Activated T-helper 2 cell treated with anti-CD3 and anti-CD28 coated beads, Interferon-gamma antibody, Interleukin-2, Interleukin-4, amounts not matched to agents 10 μg/mL and 5 μg/mL and 100 μg/mL, durations not matched to agents 14 hours and 24 hours and 36 hours (primary cell): Measurements from ENCODE around the gene TRIM17. TPM values are rescaled to one million over a fixed set of nuclear protein-coding genes. Genes with fewer than 3 reads are reported as not detected.

Source experiments
- DNase-seq: peaks from one replicate; pipeline ENCODE4 v3.0.0; 2021; ENCODE audit warnings: low spot score
- H3K27ac Mint-ChIP-seq: one replicate; pipeline ENCODE4 v1.8.0; 2021; ENCODE audit warnings: mixed read lengths
- H3K27me3 Mint-ChIP-seq: one replicate; pipeline ENCODE4 v1.8.0; 2021; ENCODE audit warnings: low read depth, mixed read lengths
- H3K36me3 Mint-ChIP-seq: one replicate; pipeline ENCODE4 v1.8.0; 2021; ENCODE audit warnings: low read depth, mixed read lengths
- H3K4me1 Mint-ChIP-seq: one replicate; pipeline ENCODE4 v1.8.0; 2021; ENCODE audit warnings: low read depth, mixed read lengths
- H3K4me3 Mint-ChIP-seq: one replicate; pipeline ENCODE4 v1.8.0; 2021; ENCODE audit warnings: low read depth, mild to moderate bottlenecking, moderate library complexity, mixed read lengths
- H3K9me3 Mint-ChIP-seq: one replicate; pipeline ENCODE4 v1.8.0; 2021; ENCODE audit warnings: mixed read lengths
- intact Hi-C: fragments of 100-400 bp; cut with micrococcal nuclease; formaldehyde crosslinking; loops from one replicate; pipeline ENCODE4 v1.15.1; 2023
- total RNA-seq: library from RNA; stranded (reverse); gene quantifications from 2 replicates; pipeline ENCODE4 v1.2.3, GENCODE V29; 2022

TRIM17 gene
- total RNA-seq, 1 donor from 2014 or later, result 2.3 TPM

DNA sequence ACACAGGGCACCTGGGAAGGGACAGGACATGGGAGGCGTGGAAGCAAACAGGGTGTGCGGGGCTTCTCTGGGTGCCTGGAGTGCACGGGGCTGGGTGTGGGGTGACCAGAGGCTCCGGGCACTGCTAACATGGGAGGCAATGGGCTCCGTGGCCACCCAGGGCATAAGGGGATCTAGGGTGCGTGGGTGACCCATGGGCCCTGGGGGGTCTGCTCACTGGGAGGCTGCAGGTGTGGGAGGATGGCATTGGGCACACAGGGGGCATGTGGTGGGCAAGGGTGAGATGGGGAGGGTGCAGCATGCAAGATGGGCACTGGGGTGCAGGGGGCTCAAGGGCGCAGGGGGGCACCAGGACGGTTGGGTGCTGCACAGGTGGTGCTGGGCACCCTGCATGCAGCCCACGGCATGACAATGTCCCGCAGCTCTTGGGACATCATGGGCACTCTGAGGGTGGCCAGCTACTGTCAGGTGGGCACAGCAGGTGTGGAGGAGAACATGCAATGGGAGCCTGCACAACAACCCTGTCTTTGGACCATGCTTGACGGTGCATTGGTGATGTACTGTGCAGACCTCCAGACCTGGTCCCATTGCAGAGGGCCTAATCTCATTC, 25.1 kb downstream of the TRIM17 start:
- intact Hi-C loops, result no loop called here
- DNase-seq, result no peak
- Mint-ChIP-seq H3K4me1 (no peaks in the 10 kb centered on the region), H3K27me3 (peaks cover 2% of the 10 kb centered on the region), H3K36me3 (peaks cover 33% of the 10 kb centered on the region), H3K4me3 (no peak overlapping the region), H3K9me3 (no peaks in the 10 kb centered on the region), H3K27ac (no peak overlapping the region)

DNA sequence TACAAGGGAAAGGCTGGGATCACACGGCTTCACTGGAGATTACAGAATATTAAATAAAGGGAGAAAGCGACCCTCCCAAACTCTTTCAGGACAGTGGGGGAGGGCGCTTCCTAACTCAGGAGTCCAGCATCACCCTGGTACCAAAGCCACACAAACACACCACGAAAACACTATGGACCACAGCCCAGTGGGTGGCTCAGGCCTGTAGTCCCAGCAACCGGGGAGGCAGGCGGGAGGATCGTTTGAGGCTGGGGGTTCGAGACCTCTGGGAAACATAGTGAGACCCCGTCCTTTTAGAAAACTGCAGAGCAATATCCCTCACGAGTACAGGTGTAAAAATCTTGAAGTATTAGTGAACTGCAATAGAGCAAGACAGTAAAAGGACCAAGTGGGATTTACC, 26.0 kb downstream of the TRIM17 start:
- DNase-seq, result no peak
- Mint-ChIP-seq H3K4me1 (no peaks in the 10 kb centered on the region), H3K27ac (no peak overlapping the region), H3K4me3 (no peak overlapping the region), H3K27me3 (peaks cover 8% of the 10 kb centered on the region), H3K36me3 (peaks cover 24% of the 10 kb centered on the region), H3K9me3 (no peaks in the 10 kb centered on the region)
- intact Hi-C loops, result no loop called here

DNA sequence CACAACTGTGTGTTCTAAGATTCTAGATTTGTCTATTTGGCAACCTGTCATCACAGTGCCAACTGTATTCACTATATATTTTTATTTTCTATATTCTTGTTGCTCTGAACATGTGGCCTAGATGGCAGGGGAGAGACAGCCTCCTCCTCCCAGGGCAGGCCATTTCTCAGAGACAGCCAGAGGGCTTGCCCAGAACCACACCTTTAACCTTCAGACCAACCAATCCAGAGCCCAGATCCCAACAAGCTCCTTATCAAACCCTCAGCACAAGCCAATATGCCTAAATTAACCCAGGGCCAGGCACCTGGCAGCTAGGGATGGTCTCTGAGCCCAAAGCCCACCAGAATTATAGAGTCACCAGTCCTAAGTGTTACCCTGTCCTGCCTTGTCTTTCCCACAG, 29.3 kb downstream of the TRIM17 start:
- Mint-ChIP-seq H3K27me3 (peaks cover 16% of the 10 kb centered on the region), H3K4me3 (no peak overlapping the region), H3K9me3 (no peaks in the 10 kb centered on the region), H3K4me1 (no peaks in the 10 kb centered on the region), H3K36me3 (peaks cover 1% of the 10 kb centered on the region), H3K27ac (no peak overlapping the region)
- DNase-seq, result no peak
- intact Hi-C loops, result no loop called here

DNA sequence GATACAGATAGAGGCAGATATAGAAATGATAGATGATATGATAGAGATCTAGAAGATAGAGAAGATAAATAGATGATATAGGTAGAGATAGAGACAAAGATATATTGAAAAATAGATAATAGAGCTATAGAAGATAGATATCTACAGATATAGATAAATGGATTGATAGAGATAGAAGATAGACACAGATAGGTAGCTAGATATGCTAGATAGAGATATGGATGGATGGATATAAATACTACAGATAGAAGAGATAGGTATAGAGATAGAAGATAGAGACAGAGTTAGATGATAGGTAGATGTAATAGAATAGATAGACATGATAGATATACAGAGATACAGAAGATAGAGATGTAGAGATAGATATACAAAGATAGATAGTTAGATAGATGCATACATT, 31.4 kb downstream of the TRIM17 start:
- no peak overlapping the region for H3K4me3 Mint-ChIP-seq
- H3K27ac Mint-ChIP-seq, result no peak overlapping the region
- DNase-seq, result no peak
- intact Hi-C loops, result no loop called here
- peaks cover 29% of the 10 kb centered on the region for H3K27me3 Mint-ChIP-seq
- H3K36me3 Mint-ChIP-seq, result no peaks in the 10 kb centered on the region
- no peaks in the 10 kb centered on the region for H3K4me1 Mint-ChIP-seq
- H3K9me3 Mint-ChIP-seq, result no peaks in the 10 kb centered on the region

DNA sequence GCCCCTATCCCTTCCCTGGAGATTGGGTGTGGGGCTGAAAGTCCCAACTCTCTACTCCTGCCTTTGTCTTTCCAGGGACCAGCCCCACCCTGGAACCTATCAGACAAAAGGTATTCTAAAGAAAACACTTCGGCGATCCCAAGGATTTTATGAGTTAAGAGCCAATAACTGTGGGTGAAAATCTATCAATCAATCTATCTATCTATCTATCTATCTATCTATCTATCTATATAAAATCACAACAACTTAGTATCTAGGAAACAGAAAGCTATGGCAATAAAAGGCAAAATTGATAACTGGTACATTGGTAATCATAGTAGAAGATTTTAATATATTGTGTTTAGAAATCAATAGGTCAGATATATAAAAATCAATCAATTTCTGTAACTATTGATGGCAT, 32.9 kb downstream of the TRIM17 start:
- Mint-ChIP-seq H3K27me3 (peaks cover 43% of the 10 kb centered on the region), H3K9me3 (no peaks in the 10 kb centered on the region), H3K4me1 (peaks cover 3% of the 10 kb centered on the region), H3K4me3 (no peak overlapping the region), H3K27ac (no peak overlapping the region), H3K36me3 (no peaks in the 10 kb centered on the region)
- DNase-seq, result no peak
- intact Hi-C loops, result no loop called here

DNA sequence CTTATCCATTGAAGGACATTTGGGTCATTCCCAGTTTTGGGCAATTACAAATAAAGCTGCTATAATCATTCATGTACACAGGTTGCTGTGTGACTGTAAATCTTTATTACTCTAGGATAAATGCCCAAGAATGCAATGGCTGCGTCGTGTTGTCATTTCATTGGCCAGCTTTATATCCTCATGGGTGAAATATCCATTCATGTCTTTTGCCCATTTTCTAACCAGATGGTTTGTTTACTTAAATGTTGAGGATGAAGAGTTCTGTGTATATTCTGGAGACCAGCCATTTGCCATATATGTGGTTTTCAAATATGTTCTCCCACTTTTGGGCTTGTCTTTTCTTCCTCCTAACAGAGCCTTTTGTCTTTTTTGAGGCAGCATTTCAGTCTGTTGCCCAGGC, 35.3 kb downstream of the TRIM17 start:
- H3K4me3 Mint-ChIP-seq, result no peak overlapping the region
- intact Hi-C loops, result no loop called here
- H3K4me1 Mint-ChIP-seq, result peaks cover 6% of the 10 kb centered on the region
- DNase-seq, result no peak
- no peak overlapping the region for H3K27ac Mint-ChIP-seq
- H3K9me3 Mint-ChIP-seq, result no peaks in the 10 kb centered on the region
- H3K36me3 Mint-ChIP-seq, result no peaks in the 10 kb centered on the region
- peaks cover 43% of the 10 kb centered on the region for H3K27me3 Mint-ChIP-seq

DNA sequence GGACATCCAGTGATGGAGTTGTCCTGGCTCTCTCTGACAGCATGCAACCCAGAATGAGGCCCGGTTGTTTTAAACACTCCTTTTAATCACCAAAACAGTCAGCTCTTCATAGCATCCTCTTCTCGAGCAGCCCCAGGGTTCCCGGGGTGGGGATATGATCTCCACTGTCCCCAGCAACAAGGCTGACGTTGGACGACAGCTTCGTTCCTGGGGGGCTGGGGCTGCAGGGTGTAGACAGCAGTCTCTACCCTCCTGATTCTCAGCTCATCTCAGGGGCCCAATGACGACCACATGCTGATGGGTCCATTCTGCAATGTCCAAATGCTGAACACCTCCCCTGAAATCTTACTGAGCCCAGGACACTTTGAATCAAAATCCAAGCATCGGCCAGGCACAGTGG, 37.0 kb downstream of the TRIM17 start:
- no peak for DNase-seq
- H3K27me3 Mint-ChIP-seq, result peaks cover 33% of the 10 kb centered on the region
- no peak overlapping the region for H3K27ac Mint-ChIP-seq
- no peaks in the 10 kb centered on the region for H3K9me3 Mint-ChIP-seq
- intact Hi-C loops, result loop anchor here (2.0 kb wide), 1 partner anchor 79 kb away; a partner anchor contains a TSS
- no peaks in the 10 kb centered on the region for H3K36me3 Mint-ChIP-seq
- peak overlapping the region; percentile 47 for H3K4me3 Mint-ChIP-seq
- peaks cover 6% of the 10 kb centered on the region for H3K4me1 Mint-ChIP-seq

DNA sequence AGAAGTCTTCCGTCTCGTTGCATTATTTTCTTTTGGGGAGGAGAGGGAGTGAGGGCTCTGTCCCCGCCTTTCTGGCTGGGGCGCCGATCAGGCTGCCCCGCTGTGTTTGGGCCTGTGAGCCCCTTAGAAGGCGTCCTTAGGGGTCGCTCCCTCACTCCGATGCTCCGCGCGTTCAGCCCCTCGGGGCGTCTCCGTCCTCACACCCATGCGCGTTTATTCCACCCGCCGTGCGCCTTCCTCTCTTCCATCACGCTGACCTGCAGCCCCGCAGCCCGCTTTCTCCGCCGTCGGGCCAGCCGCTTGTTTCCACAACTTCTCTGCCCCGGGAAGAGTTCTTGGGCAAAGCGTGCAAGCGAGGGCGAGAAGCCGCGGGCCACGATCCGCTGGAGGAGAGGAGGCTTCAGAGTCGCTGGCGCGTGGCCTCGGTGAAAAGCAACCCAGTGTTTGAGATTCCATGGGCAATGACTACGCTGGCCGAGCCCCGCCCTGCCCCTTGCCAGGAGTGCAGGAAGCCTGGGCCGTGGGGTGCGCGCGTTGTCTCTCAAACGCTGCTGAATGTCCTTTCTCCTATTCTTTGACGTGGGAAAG, 37.7 kb downstream of the TRIM17 start:
- no peak overlapping the region for H3K27ac Mint-ChIP-seq
- peaks cover 6% of the 10 kb centered on the region for H3K4me1 Mint-ChIP-seq

DNA sequence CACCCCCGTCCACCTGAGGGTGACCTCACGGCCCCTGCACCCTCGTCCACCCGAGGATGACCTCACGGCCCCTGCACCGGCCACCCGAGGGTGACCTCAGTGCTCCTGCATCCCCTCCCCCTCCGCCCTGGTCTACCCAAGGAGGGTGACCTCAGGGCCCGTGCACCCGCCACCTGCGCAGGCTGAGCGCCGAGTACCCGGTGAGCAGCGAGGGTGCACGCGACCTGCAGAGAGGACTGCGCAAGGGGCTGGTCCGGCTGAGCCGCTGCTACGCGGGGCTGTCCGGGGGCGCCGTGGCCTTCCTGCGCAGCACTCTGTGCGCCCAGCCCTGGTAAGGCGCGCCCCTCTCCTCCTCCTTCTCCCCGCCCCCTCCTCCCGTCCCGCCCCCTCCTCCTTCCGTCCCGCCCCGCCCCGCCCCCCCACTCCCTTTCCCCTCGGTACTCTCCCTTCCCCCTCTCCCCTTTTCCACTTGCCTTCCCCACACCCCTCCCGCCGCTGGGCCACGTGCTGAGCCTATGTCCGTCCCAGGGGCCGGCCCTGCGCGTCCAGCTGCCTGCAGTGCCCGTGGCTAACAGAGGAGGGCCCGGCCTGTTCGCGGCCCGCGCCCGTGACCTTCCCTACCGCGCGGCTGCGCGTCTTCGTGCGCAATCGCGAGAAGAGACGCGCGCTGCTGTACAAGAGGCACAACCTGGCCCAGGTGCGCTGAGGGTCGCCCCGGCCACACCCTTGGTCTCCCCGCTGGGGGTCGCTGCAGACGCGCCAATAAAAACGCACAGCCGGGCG, 38.4 kb downstream of the TRIM17 start:
- Mint-ChIP-seq H3K9me3 (no peaks in the 10 kb centered on the region), H3K36me3 (no peaks in the 10 kb centered on the region), H3K4me1 (peaks cover 6% of the 10 kb centered on the region), H3K27ac (no peak overlapping the region), H3K4me3 (peak overlapping the region; percentile 81), H3K27me3 (peaks cover 33% of the 10 kb centered on the region)
- intact Hi-C loops, result loop anchor here (2.0 kb wide), 1 partner anchor 81 kb away; a partner anchor contains a TSS
- peak; percentile 47 for DNase-seq

More for the DNA sequence above, 37.7 kb downstream of the TRIM17 start:
- intact Hi-C loops, result loop anchor here (2.0 kb wide), 1 partner anchor 80 kb away; a partner anchor contains a TSS
- Mint-ChIP-seq H3K27me3 (peaks cover 33% of the 10 kb centered on the region), H3K36me3 (no peaks in the 10 kb centered on the region), H3K9me3 (no peaks in the 10 kb centered on the region), H3K4me3 (peak overlapping the region; percentile 81)
- no peak for DNase-seq

DNA sequence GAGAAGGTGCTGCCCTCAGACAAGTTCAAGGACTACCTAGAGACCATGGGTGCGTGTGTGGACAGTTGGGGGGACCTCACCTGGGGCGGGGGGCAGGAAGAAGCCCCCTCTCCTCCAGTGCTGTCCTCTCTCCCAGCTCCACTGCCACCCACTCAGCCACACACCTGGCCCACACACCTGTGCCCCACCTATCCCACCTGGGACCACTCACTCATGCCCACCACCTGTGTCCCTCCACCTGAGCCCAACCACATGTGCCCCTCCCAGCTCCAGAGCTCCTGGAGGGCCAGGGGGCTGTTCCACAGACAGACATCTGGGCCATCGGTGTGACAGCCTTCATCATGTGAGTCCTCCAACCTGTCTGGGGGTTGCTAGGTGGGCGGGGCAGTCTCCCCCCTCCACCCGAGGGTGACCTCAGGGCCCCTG, 39.0 kb downstream of the TRIM17 start:
- DNase-seq, result no peak
- Mint-ChIP-seq H3K27ac (no peak overlapping the region), H3K4me1 (peaks cover 6% of the 10 kb centered on the region), H3K27me3 (peaks cover 33% of the 10 kb centered on the region), H3K4me3 (peak overlapping the region; percentile 8), H3K9me3 (no peaks in the 10 kb centered on the region), H3K36me3 (no peaks in the 10 kb centered on the region)
- intact Hi-C loops, result loop anchor here (2.0 kb wide), 1 partner anchor 81 kb away; a partner anchor contains a TSS

DNA sequence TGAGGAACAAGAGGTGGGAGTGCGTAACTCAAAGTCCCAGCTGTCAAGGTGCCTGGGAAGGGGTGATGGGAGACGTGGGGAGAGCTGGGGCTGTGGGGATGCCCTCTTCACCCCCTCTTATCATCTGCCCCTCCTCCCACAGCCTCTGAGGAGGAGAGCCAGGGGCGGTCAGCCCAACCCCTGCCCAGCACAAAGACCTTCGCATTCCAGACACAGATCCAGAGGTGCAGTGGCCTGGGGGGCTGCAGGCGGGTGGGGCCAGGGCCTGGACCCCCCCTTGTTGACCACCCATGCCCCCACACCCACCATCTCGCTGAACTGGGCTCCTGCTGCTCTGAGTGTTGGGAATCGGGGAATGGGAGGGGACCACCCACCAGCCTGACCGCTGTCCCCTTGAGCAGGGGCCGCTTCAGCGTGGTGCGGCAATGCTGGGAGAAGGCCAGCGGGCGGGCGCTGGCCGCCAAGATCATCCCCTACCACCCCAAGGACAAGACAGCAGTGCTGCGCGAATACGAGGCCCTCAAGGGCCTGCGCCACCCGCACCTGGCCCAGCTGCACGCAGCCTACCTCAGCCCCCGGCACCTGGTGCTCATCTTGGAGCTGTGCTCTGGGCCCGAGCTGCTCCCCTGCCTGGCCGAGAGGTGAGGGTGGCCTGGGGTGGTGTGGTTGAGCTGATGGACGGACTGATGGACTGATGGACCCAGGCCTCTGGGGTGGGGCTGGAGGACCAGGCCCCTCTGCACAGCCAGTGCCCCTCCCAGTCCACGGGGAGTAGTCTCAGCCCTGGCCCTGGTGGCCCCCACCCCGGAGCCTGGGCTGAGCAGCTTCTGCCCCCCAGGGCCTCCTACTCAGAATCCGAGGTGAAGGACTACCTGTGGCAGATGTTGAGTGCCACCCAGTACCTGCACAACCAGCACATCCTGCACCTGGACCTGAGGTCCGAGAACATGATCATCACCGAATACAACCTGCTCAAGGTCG, 39.7 kb downstream of the TRIM17 start:
- DNase-seq, result no peak
- H3K4me1 Mint-ChIP-seq, result peaks cover 6% of the 10 kb centered on the region
- H3K4me3 Mint-ChIP-seq, result peak overlapping the region; percentile 8
- intact Hi-C loops, result no loop called here
- H3K9me3 Mint-ChIP-seq, result no peaks in the 10 kb centered on the region
- H3K36me3 Mint-ChIP-seq, result no peaks in the 10 kb centered on the region
- H3K27me3 Mint-ChIP-seq, result peaks cover 30% of the 10 kb centered on the region
- H3K27ac Mint-ChIP-seq, result no peak overlapping the region

DNA sequence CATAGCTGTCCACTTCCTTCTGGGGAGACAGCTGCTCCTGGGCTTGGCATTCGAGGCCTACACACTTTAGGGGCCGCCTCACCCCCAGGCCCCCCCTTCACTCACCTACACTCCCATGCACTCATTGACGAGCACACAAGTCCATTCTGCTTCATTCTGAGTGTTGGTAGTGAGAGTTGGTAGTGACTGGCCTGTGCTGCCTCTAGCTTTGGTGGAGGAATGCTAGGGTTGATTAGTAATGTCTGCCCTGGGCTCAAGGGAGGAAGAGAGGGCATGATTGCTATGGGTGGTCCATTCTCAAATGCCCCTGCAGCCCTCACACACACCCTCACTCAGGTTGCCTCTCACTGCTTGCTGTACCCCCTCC, 40.4 kb downstream of the TRIM17 start:
- H3K27me3 Mint-ChIP-seq, result peaks cover 26% of the 10 kb centered on the region
- no peak overlapping the region for H3K27ac Mint-ChIP-seq
- intact Hi-C loops, result no loop called here
- no peak overlapping the region for H3K4me3 Mint-ChIP-seq
- H3K36me3 Mint-ChIP-seq, result no peaks in the 10 kb centered on the region
- peaks cover 6% of the 10 kb centered on the region for H3K4me1 Mint-ChIP-seq
- no peak for DNase-seq
- no peaks in the 10 kb centered on the region for H3K9me3 Mint-ChIP-seq
